ENCODE results near the gene NCAM2.

Gene NCAM2

DNA sequence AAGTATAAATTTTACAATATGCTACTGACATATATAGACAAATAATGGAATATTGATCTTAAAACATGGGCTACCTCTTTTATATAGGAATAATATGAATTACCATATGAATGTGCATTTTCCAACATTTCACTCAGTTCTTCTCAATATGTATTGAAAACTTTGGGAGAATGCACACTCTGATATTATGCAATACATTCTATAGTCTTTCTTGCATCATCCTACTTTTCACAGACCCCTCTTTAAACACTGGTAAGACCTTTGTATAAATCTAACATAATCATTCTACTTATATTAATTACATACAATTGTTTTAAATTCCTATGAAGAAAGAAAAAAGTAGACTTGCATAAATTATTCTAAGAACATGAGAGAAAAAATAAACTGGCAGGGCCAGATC, 69.2 kb downstream of the NCAM2 start:
- H3K9ac ChIP-seq (ENCODE audit: low read length), result no peak overlapping the region

DNA sequence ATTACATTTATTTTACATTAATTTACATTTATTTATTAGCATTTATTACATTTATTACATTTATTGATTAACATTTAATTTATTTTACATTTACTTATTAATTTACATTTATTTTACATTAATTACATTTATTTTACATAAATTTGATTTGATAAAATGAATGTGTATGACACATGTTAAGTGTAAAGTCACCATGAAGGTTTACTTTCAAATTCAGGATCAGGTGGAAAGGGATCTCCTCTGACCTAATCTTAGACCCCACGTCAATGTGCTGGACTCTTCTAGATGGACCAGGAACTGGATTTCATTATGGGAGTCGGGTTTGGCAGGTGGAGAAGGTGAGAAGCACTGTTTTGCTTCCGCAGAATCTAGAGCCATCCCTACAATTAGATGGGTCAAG, 76.1 kb downstream of the NCAM2 start:
- Histone ChIP-seq H3K36me3 (ENCODE audit: control insufficient read depth, low read depth, low read length) (no peaks in the 10 kb centered on the region), H3K27me3 (ENCODE audit: control insufficient read depth, insufficient read depth, low read length) (no peaks in the 10 kb centered on the region), H3K9ac (ENCODE audit: low read length) (no peak overlapping the region), H3K9me3 (ENCODE audit: control insufficient read depth, low read depth, low read length) (no peaks in the 10 kb centered on the region), H3K27ac (ENCODE audit: low read length) (no peak overlapping the region), H3K4me3 (ENCODE audit: low read length) (no peak overlapping the region), H3K4me1 (ENCODE audit: control insufficient read depth, low read depth, low read length) (no peaks in the 10 kb centered on the region)

More for the DNA sequence above, 69.2 kb downstream of the NCAM2 start:
- Histone ChIP-seq H3K4me1 (ENCODE audit: control insufficient read depth, low read depth, low read length) (peaks cover 3% of the 10 kb centered on the region), H3K27me3 (ENCODE audit: control insufficient read depth, insufficient read depth, low read length) (no peaks in the 10 kb centered on the region), H3K4me3 (ENCODE audit: low read length) (no peak overlapping the region), H3K9me3 (ENCODE audit: control insufficient read depth, low read depth, low read length) (no peaks in the 10 kb centered on the region), H3K36me3 (ENCODE audit: control insufficient read depth, low read depth, low read length) (no peaks in the 10 kb centered on the region), H3K27ac (ENCODE audit: low read length) (no peak overlapping the region)

DNA sequence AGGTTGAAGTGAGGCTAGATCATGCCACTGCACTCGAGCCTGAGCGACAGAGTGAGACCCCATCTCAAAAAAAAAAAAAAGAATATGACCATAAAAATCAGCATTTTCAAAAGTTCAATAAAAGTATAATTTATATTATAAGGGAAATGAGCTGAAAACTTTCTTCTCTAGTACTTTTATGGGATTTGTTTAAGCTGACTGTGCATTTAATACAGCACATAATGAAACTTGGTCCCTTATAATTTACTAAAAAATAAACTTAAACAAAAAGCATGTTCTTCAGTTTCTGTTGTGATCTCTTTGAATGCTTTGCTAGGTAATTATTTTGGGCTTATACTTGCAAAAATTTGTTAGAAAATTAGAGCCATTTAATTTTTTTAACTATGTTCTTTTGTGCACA, 77.8 kb downstream of the NCAM2 start:
- Histone ChIP-seq H3K27me3 (ENCODE audit: control insufficient read depth, insufficient read depth, low read length) (no peaks in the 10 kb centered on the region), H3K4me3 (ENCODE audit: low read length) (no peak overlapping the region), H3K36me3 (ENCODE audit: control insufficient read depth, low read depth, low read length) (no peaks in the 10 kb centered on the region), H3K9ac (ENCODE audit: low read length) (no peak overlapping the region), H3K4me1 (ENCODE audit: control insufficient read depth, low read depth, low read length) (peaks cover 5% of the 10 kb centered on the region), H3K9me3 (ENCODE audit: control insufficient read depth, low read depth, low read length) (no peaks in the 10 kb centered on the region), H3K27ac (ENCODE audit: low read length) (no peak overlapping the region)

DNA sequence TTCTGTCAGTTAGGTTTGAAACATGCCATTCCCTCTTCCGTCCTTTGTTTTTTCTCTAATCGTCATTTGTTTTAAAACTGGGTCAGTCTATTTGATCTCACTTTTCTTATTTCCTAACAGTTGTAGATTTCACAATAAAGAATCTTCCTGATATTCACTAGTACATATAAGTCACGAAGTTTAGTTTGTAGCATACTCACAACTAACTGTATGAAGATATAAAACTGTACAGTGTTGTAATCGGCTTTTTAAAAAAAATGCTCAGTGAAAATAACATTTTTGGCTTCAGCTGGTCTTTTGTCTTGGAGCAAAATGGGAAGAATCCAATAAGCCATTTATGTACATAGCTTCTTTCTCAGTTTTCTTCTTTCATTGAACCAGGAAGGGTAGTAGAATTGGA, 78.3 kb downstream of the NCAM2 start:
- no peak overlapping the region for H3K4me3 ChIP-seq (ENCODE audit: low read length)
- no peak overlapping the region for H3K27ac ChIP-seq (ENCODE audit: low read length)
- peaks cover 5% of the 10 kb centered on the region for H3K4me1 ChIP-seq (ENCODE audit: control insufficient read depth, low read depth, low read length)
- H3K36me3 ChIP-seq (ENCODE audit: control insufficient read depth, low read depth, low read length), result no peaks in the 10 kb centered on the region
- H3K27me3 ChIP-seq (ENCODE audit: control insufficient read depth, insufficient read depth, low read length), result no peaks in the 10 kb centered on the region
- no peak overlapping the region for H3K9ac ChIP-seq (ENCODE audit: low read length)
- H3K9me3 ChIP-seq (ENCODE audit: control insufficient read depth, low read depth, low read length), result no peaks in the 10 kb centered on the region

DNA sequence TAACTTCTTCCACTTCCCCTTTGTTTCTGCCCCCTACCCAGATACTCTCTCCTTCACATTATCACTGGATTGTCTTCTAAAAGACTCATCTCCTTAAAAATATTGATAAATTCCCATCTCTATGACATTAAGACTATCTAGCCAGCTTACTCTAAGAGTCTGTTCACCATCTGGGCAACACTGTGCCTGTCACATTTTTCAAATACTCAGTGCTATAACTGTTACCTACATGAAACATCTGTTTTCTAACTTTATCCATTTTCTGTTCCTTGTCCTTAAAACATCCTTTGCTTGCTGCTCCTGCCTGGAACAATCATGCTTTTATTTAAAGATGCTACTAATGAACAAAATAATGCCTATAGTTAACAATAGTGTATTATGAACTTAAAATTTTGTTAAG, 81.4 kb downstream of the NCAM2 start:
- H3K4me1 ChIP-seq (ENCODE audit: control insufficient read depth, low read depth, low read length), result peaks cover 5% of the 10 kb centered on the region
- no peaks in the 10 kb centered on the region for H3K27me3 ChIP-seq (ENCODE audit: control insufficient read depth, insufficient read depth, low read length)
- no peaks in the 10 kb centered on the region for H3K36me3 ChIP-seq (ENCODE audit: control insufficient read depth, low read depth, low read length)
- no peak overlapping the region for H3K4me3 ChIP-seq (ENCODE audit: low read length)
- no peaks in the 10 kb centered on the region for H3K9me3 ChIP-seq (ENCODE audit: control insufficient read depth, low read depth, low read length)
- no peak overlapping the region for H3K27ac ChIP-seq (ENCODE audit: low read length)
- no peak overlapping the region for H3K9ac ChIP-seq (ENCODE audit: low read length)

DNA sequence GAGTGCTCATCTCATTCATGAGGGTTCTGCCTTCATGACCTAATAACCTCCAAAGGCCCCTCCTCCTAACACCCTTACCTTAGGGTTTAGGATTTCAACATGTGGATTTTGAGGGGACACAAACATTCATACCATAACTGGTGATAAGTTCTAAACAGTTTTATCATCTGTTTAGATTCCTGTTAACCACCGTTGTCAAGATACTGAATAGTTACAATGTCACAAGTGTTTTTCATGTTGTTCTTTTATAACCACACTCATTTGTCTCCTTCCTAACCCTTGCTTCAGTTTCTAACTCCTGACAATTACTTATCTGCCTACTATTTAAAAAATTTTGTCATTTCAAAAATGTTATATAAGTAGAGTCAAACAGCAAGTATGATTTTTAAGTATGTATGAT, 86.0 kb downstream of the NCAM2 start:
- H3K4me1 ChIP-seq (ENCODE audit: control insufficient read depth, low read depth, low read length), result peaks cover 5% of the 10 kb centered on the region
- no peak overlapping the region for H3K4me3 ChIP-seq (ENCODE audit: low read length)
- H3K36me3 ChIP-seq (ENCODE audit: control insufficient read depth, low read depth, low read length), result no peaks in the 10 kb centered on the region
- H3K9ac ChIP-seq (ENCODE audit: low read length), result no peak overlapping the region
- H3K9me3 ChIP-seq (ENCODE audit: control insufficient read depth, low read depth, low read length), result no peaks in the 10 kb centered on the region
- H3K27ac ChIP-seq (ENCODE audit: low read length), result no peak overlapping the region
- H3K27me3 ChIP-seq (ENCODE audit: control insufficient read depth, insufficient read depth, low read length), result no peaks in the 10 kb centered on the region

DNA sequence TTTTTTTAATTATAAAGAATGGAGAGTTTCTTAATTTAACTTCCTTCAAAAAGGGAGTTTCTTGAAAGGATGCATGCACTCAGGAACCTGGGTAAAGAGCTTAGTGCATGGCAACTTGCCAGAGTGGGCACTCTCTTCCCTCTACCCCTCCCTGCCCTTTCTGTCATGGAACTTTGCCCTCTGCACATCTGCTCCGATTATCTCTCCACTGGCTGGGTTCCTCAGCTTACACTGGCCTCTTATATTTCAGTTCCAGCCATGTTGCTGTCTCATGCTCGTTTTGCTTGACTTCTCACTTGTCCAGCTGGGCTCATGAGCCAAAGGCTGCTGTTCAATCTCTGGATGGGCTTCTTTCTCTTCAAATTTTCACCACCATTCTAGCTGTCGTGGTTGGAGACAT, 87.0 kb downstream of the NCAM2 start:
- Histone ChIP-seq H3K27me3 (ENCODE audit: control insufficient read depth, insufficient read depth, low read length) (no peaks in the 10 kb centered on the region), H3K4me1 (ENCODE audit: control insufficient read depth, low read depth, low read length) (no peaks in the 10 kb centered on the region), H3K27ac (ENCODE audit: low read length) (no peak overlapping the region), H3K9me3 (ENCODE audit: control insufficient read depth, low read depth, low read length) (no peaks in the 10 kb centered on the region), H3K9ac (ENCODE audit: low read length) (no peak overlapping the region), H3K4me3 (ENCODE audit: low read length) (no peak overlapping the region), H3K36me3 (ENCODE audit: control insufficient read depth, low read depth, low read length) (no peaks in the 10 kb centered on the region)

DNA sequence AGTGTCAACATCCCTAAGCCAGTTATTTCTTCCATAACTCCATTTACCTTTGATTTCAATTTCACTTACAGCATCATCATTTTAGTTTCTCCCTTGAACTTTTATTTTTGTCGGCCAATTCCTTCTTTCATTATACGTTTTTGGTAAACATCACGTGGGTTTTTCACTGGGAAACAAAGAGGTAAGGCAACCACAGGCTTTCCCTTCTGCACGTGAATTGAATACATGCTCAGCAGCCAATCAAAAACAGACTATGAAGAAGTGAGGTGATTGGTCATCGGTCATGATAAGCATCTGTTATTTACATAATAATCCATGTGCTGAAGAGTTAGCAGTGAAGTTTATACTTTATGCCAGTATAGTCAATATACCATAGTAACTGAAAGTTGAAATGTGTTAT, 98.7 kb downstream of the NCAM2 start:
- H3K36me3 ChIP-seq (ENCODE audit: control insufficient read depth, low read depth, low read length), result no peaks in the 10 kb centered on the region
- H3K9me3 ChIP-seq (ENCODE audit: control insufficient read depth, low read depth, low read length), result no peaks in the 10 kb centered on the region
- H3K4me3 ChIP-seq (ENCODE audit: low read length), result no peak overlapping the region
- H3K4me1 ChIP-seq (ENCODE audit: control insufficient read depth, low read depth, low read length), result no peaks in the 10 kb centered on the region
- H3K27me3 ChIP-seq (ENCODE audit: control insufficient read depth, insufficient read depth, low read length), result no peaks in the 10 kb centered on the region
- H3K27ac ChIP-seq (ENCODE audit: low read length), result no peak overlapping the region
- no peak overlapping the region for H3K9ac ChIP-seq (ENCODE audit: low read length)

DNA sequence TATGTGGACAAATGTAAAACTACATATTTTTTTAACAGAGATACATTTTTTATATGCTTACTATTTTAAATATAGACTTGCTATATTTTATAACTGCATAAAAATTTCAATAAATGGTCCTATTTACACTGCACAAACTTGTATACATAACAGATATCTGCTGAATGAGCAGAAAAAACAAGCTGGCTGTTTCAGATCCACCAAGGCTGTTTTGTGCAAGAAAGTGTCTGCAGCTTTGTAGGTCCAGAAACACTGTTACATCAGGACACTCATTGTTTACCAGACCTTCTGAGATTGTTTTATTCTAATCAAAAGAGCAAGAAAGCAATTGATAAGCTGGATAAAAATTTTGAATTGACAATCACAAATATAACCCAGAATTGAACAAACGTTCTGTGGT, 99.3 kb downstream of the NCAM2 start:
- H3K4me3 ChIP-seq (ENCODE audit: low read length), result no peak overlapping the region
- H3K27me3 ChIP-seq (ENCODE audit: control insufficient read depth, insufficient read depth, low read length), result no peaks in the 10 kb centered on the region
- no peaks in the 10 kb centered on the region for H3K4me1 ChIP-seq (ENCODE audit: control insufficient read depth, low read depth, low read length)
- H3K9me3 ChIP-seq (ENCODE audit: control insufficient read depth, low read depth, low read length), result no peaks in the 10 kb centered on the region
- no peak overlapping the region for H3K9ac ChIP-seq (ENCODE audit: low read length)
- H3K36me3 ChIP-seq (ENCODE audit: control insufficient read depth, low read depth, low read length), result no peaks in the 10 kb centered on the region
- no peak overlapping the region for H3K27ac ChIP-seq (ENCODE audit: low read length)

DNA sequence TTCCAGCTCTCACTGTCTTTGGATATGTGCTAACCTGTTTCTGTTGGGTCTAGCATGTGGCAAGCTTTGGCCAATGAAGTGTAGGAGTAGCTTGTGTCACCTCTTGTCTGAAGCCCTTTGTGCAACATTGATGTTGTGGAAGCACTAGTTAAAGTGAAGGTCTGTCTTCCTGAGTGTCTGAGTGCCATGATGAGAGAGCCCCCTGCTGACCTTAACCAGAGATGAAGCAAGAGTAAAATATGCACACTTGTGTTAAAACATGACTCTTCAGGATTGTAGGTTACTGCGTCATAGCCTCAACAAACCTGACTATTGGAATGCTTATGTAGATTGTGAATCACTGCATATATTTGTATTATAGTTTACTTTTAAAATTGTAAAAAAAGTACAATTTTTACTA, 103.7 kb downstream of the NCAM2 start:
- Histone ChIP-seq H3K4me1 (ENCODE audit: control insufficient read depth, low read depth, low read length) (peaks cover 8% of the 10 kb centered on the region), H3K9me3 (ENCODE audit: control insufficient read depth, low read depth, low read length) (no peaks in the 10 kb centered on the region), H3K27me3 (ENCODE audit: control insufficient read depth, insufficient read depth, low read length) (no peaks in the 10 kb centered on the region), H3K36me3 (ENCODE audit: control insufficient read depth, low read depth, low read length) (no peaks in the 10 kb centered on the region), H3K4me3 (ENCODE audit: low read length) (no peak overlapping the region), H3K27ac (ENCODE audit: low read length) (no peak overlapping the region), H3K9ac (ENCODE audit: low read length) (no peak overlapping the region)

DNA sequence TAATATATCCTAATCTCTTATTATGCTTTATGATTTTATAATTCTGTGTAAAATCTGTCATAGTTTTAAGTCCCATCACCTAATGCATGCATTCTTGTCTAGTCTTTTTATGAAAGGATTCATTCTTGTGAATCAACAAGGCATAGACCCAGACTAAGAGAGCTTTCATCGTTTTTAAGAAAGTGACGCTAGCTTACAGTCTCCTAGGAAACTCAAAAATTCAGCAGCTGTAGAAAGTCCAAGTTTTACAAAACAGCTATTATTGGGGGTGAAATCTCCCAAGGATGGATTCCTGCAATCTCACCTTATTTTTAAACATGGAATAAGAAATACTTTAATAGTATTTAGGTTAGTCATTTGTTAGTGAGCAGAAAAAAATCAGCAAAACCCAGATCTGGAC, 104.7 kb downstream of the NCAM2 start:
- no peaks in the 10 kb centered on the region for H3K27me3 ChIP-seq (ENCODE audit: control insufficient read depth, insufficient read depth, low read length)
- no peaks in the 10 kb centered on the region for H3K36me3 ChIP-seq (ENCODE audit: control insufficient read depth, low read depth, low read length)
- peaks cover 8% of the 10 kb centered on the region for H3K4me1 ChIP-seq (ENCODE audit: control insufficient read depth, low read depth, low read length)
- H3K27ac ChIP-seq (ENCODE audit: low read length), result no peak overlapping the region
- no peak overlapping the region for H3K9ac ChIP-seq (ENCODE audit: low read length)
- no peak overlapping the region for H3K4me3 ChIP-seq (ENCODE audit: low read length)
- no peaks in the 10 kb centered on the region for H3K9me3 ChIP-seq (ENCODE audit: control insufficient read depth, low read depth, low read length)

DNA sequence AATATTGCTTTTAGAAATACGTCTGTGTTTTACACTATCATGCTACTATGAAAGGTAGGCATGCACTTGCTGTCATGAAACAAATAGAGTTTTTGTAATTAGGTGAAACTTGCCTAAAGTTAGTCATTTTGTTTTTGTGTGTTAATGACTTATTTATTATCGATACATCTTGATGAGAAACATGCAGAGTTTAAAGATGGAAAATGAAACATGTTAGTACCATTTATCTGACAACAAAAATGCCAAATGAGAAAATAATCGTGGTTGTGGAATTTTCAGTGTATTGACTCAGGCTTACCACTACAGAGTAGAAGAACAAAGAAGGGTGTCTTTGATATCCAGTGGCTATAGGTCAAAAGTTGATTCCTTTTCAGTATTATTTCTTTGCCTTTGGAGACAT, 105.5 kb downstream of the NCAM2 start:
- no peak overlapping the region for H3K9ac ChIP-seq (ENCODE audit: low read length)
- no peak overlapping the region for H3K27ac ChIP-seq (ENCODE audit: low read length)
- H3K4me3 ChIP-seq (ENCODE audit: low read length), result no peak overlapping the region
- no peaks in the 10 kb centered on the region for H3K36me3 ChIP-seq (ENCODE audit: control insufficient read depth, low read depth, low read length)
- H3K4me1 ChIP-seq (ENCODE audit: control insufficient read depth, low read depth, low read length), result peaks cover 8% of the 10 kb centered on the region
- no peaks in the 10 kb centered on the region for H3K27me3 ChIP-seq (ENCODE audit: control insufficient read depth, insufficient read depth, low read length)
- H3K9me3 ChIP-seq (ENCODE audit: control insufficient read depth, low read depth, low read length), result no peaks in the 10 kb centered on the region
